Parathyroid adenoma (tissue), 2 donors: ENCODE results near the gene MPPED1.
A peak's percentile ranks its signal among the peaks of the same experiment; 100 is the strongest.

ENCODE experiments used
- H2AFZ ChIP-seq: fragments of 300-600 bp; sonication (generic); one replicate; pipeline ENCODE4 v1.7.0; 2017; ENCODE audit warnings: antibody characterized with exemption, mild to moderate bottlenecking
- H3K27ac ChIP-seq: fragments of 300-600 bp; sonication (generic); one replicate; pipeline ENCODE4 v1.7.0; 2017
- H3K27me3 ChIP-seq: fragments of 300-600 bp; sonication (generic); one replicate; pipeline ENCODE4 v1.7.0; 2017; ENCODE audit warnings: low read length; ENCODE audit not compliant: control insufficient read depth, insufficient read depth
- H3K36me3 ChIP-seq: fragments of 300-600 bp; sonication (generic); one replicate; pipeline ENCODE4 v1.7.0; 2017; ENCODE audit warnings: low read length; ENCODE audit not compliant: control insufficient read depth, insufficient read depth
- H3K4me1 ChIP-seq: fragments of 300-600 bp; sonication (generic); one replicate; pipeline ENCODE4 v1.7.0; 2017; ENCODE audit warnings: control low read depth
- H3K4me2 ChIP-seq: fragments of 300-600 bp; sonication (generic); one replicate; pipeline ENCODE4 v1.7.0; 2017; ENCODE audit warnings: low read length
- H3K4me3 ChIP-seq: fragments of 300-600 bp; sonication (generic); one replicate; pipeline ENCODE4 v1.7.0; 2017; ENCODE audit warnings: low read depth, low read length
- H3K79me2 ChIP-seq: fragments of 300-600 bp; sonication (generic); one replicate; pipeline ENCODE4 v1.7.0; 2017; ENCODE audit warnings: control low read depth
- H3K9ac ChIP-seq: fragments of 300-600 bp; sonication (generic); one replicate; pipeline ENCODE4 v1.7.0; 2017; ENCODE audit warnings: mild to moderate bottlenecking
- H3K9me3 ChIP-seq: fragments of 300-600 bp; sonication (generic); one replicate; pipeline ENCODE4 v1.7.0; 2017; ENCODE audit warnings: low read length; ENCODE audit not compliant: control insufficient read depth
- CTCF ChIP-seq: fragments of 300-600 bp; sonication (generic); IDR thresholded peaks from one replicate; pipeline ENCODE4 v1.7.0; 2017; ENCODE audit warnings: antibody characterized with exemption, mild to moderate bottlenecking
- donor health status: primary hyperparathyroidism.

The MPPED1 gene

GRCh38 chr22:43407591-43407990 is 4.2 kb upstream of the MPPED1 start:
- Histone ChIP-seq H3K27ac (no peak overlapping the region), H3K4me3 (no peak overlapping the region), H3K4me2 (no peak overlapping the region), H3K9ac (no peak overlapping the region), H3K27me3 (no peaks in the 10 kb centered on the region), H2AFZ (no peak overlapping the region), H3K9me3 (no peaks in the 10 kb centered on the region), H3K36me3 (no peaks in the 10 kb centered on the region), H3K4me1 (no peaks in the 10 kb centered on the region), H3K79me2 (no peaks in the 10 kb centered on the region)
- TF ChIP-seq CTCF, result no peak

- Histone ChIP-seq H3K79me2 (no peaks in the 10 kb centered on the region), H3K36me3 (no peaks in the 10 kb centered on the region), H3K9me3 (no peaks in the 10 kb centered on the region), H3K4me1 (no peaks in the 10 kb centered on the region), H3K27ac (no peak overlapping the region), H2AFZ (no peak overlapping the region), H3K27me3 (no peaks in the 10 kb centered on the region), H3K9ac (no peak overlapping the region), H3K4me3 (no peak overlapping the region), H3K4me2 (no peak overlapping the region)
- no peak for TF ChIP-seq CTCF
Observed at GRCh38 chr22:43408009-43408408, 3.8 kb upstream of the MPPED1 start.

GRCh38 chr22:43409046-43409445 is 2.8 kb upstream of the MPPED1 start:
- no peak for TF ChIP-seq CTCF

GRCh38 chr22:43409800-43410199 is 2.0 kb upstream of the MPPED1 start:
- no peak for TF ChIP-seq CTCF
- no peak overlapping the region for H3K4me2 ChIP-seq
- H3K36me3 ChIP-seq, result no peaks in the 10 kb centered on the region
- H3K27me3 ChIP-seq, result no peaks in the 10 kb centered on the region
- no peaks in the 10 kb centered on the region for H3K9me3 ChIP-seq
- H3K79me2 ChIP-seq, result no peaks in the 10 kb centered on the region
- H3K9ac ChIP-seq, result no peak overlapping the region
- no peak overlapping the region for H3K4me3 ChIP-seq
- no peak overlapping the region for H3K27ac ChIP-seq
- H3K4me1 ChIP-seq, result no peaks in the 10 kb centered on the region
- H2AFZ ChIP-seq, result no peak overlapping the region

More at GRCh38 chr22:43409046-43409445, 2.8 kb upstream of the MPPED1 start:
- Histone ChIP-seq H3K27ac (no peak overlapping the region), H3K4me3 (no peak overlapping the region), H3K4me2 (no peak overlapping the region), H3K79me2 (no peaks in the 10 kb centered on the region), H2AFZ (no peak overlapping the region), H3K9ac (no peak overlapping the region), H3K27me3 (no peaks in the 10 kb centered on the region), H3K9me3 (no peaks in the 10 kb centered on the region), H3K4me1 (no peaks in the 10 kb centered on the region), H3K36me3 (no peaks in the 10 kb centered on the region)

- Histone ChIP-seq H3K4me3 (no peak overlapping the region), H3K9ac (no peak overlapping the region)
Observed at GRCh38 chr22:43411040-43411868, 560 bp upstream of the MPPED1 start.

More at GRCh38 chr22:43411040-43411868, 560 bp upstream of the MPPED1 start:
- H3K4me1 ChIP-seq, result no peaks in the 10 kb centered on the region
- no peak overlapping the region for H3K4me2 ChIP-seq
- no peak overlapping the region for H3K27ac ChIP-seq
- no peaks in the 10 kb centered on the region for H3K9me3 ChIP-seq
- H3K79me2 ChIP-seq, result no peaks in the 10 kb centered on the region
- H3K36me3 ChIP-seq, result no peaks in the 10 kb centered on the region
- no peak for TF ChIP-seq CTCF
- H2AFZ ChIP-seq, result peak overlapping the region; percentile 60
- no peaks in the 10 kb centered on the region for H3K27me3 ChIP-seq
